Body of pancreas (tissue), 4 donors: ENCODE measurements around the gene C3orf18. TPM values are rescaled to one million over a fixed set of nuclear protein-coding genes. Genes with fewer than 3 reads are reported as not detected.
"Not testable (repeated sequence)": the region's sequence is repeated elsewhere in the genome, so short reads cannot be mapped to it uniquely, and the experiment has no call there.

Experiments
- ATAC-seq: fragments of 150-250 bp; one replicate; pipeline ENCODE4 v1.9.1; 2016
- DNase-seq, 4 donors: peaks; one replicate each; pipeline ENCODE4 v3.0.0-alpha.2; 2019
- H3K27ac ChIP-seq, 4 donors: fragments of 200-600 bp; sonication (generic); 1 replicate in 3 of 4; 2 replicates in 1 of 4; pipeline versions ENCODE4 v1.5.1 to v1.6.1; 2016 to 2019; ENCODE audit warnings: mild to moderate bottlenecking in 1 of 4, mixed read lengths in 1 of 4, moderate library complexity in 1 of 4
- H3K27me3 ChIP-seq, 2 donors: fragments of 200-600 bp; sonication (generic); one replicate each; pipeline ENCODE4 v1.6.0; 2016; ENCODE audit warnings: mild to moderate bottlenecking in 1 of 2
- H3K36me3 ChIP-seq, 2 donors: fragments of 200-600 bp; sonication (generic); replicated peaks in 1 of 2; 2 replicates each; pipeline ENCODE4 v1.5.1; 2016; ENCODE audit warnings: low read depth in 2 of 2; ENCODE audit not compliant: insufficient read depth in 1 of 2
- H3K4me1 ChIP-seq: fragments of 200-600 bp; sonication (generic); one replicate; pipeline ENCODE4 v1.6.0; 2016
- H3K4me3 ChIP-seq, 2 donors: fragments of 200-600 bp; sonication (generic); 1 replicate in 1 of 2; 2 replicates in 1 of 2; pipeline ENCODE4 v1.5.1; 2016 to 2019
- H3K9me3 ChIP-seq, 3 donors: fragments of 200-600 bp; sonication (generic); 1 replicate in 2 of 3; 2 replicates in 1 of 3; pipeline ENCODE4 v1.5.1; 2016
- POLR2A ChIP-seq, 3 donors: fragments of 450-650 bp; IDR thresholded peaks; one replicate each; pipeline ENCODE4 v1.6.1; 2016; ENCODE audit warnings: antibody characterized with exemption in 3 of 3, mild to moderate bottlenecking in 2 of 3
- WGBS, 2 donors: methylation state at CpG; one replicate each; pipeline ENCODE4 v1.1.5; 2017; 5-methylcytosine and 5-hydroxymethylcytosine counted together
- intact Hi-C: fragments of 100-400 bp; cut with DNase I; formaldehyde crosslinking; loops from one replicate; pipeline ENCODE4 v1.15.1; 2023
- total RNA-seq, 2 donors: library from RNA; depleted of rRNA; stranded (reverse); fragments of >200 nt; gene quantifications; one replicate each; pipeline ENCODE4 v1.1.0, GENCODE V29; 2016
- TF ChIP-seq, protein P1 (sequence below), 7 experiments: fragments of 450-650 bp in 4 of 7; fragments of 200-600 bp in 3 of 7; sonication (generic) in 3 of 7; IDR thresholded peaks; one replicate each; pipeline ENCODE4 v1.5.1; 2016 to 2019; ENCODE audit warnings: antibody characterized with exemption in 7 of 7

C3orf18 gene
- total RNA-seq, 2 donors from 2014 or later: 6.3 to 11.4 TPM

DNA sequence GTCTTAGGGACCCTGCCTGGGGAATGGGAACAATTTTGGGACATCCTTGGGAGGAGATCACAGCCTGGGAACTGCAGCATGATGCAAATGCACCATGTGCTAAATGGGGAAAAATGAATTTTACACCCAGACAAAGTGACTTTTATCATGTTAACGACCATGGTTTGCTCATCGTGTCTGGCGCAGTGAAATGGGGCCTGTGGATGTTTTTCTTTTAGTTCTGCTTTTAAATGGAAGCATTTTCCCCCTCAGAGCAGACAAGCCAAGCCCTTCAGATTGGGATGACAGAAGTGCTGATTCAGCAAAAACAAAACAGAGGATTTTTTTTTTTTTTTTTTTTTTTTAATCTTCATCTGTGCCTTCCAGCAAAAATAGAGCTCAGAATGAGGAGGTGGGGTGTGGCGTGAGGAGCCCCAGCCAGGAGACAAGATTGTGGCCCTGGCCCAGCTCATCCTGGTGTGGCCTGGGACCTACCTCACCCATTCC is 49.8 kb downstream of the C3orf18 start:
- H3K27me3 ChIP-seq: no peaks in the 10 kb centered on the region
- no peaks in the 10 kb centered on the region for H3K9me3 ChIP-seq
- H3K36me3 ChIP-seq: no peaks in the 10 kb centered on the region
- intact Hi-C loops: no loop called here
- WGBS, 2 donors: 81 to 89% methylated on average over 4 of the region's 4 CpGs
- ATAC-seq: no peak
- no peaks in the 10 kb centered on the region for H3K4me1 ChIP-seq
- TF ChIP-seq, protein P1, sequence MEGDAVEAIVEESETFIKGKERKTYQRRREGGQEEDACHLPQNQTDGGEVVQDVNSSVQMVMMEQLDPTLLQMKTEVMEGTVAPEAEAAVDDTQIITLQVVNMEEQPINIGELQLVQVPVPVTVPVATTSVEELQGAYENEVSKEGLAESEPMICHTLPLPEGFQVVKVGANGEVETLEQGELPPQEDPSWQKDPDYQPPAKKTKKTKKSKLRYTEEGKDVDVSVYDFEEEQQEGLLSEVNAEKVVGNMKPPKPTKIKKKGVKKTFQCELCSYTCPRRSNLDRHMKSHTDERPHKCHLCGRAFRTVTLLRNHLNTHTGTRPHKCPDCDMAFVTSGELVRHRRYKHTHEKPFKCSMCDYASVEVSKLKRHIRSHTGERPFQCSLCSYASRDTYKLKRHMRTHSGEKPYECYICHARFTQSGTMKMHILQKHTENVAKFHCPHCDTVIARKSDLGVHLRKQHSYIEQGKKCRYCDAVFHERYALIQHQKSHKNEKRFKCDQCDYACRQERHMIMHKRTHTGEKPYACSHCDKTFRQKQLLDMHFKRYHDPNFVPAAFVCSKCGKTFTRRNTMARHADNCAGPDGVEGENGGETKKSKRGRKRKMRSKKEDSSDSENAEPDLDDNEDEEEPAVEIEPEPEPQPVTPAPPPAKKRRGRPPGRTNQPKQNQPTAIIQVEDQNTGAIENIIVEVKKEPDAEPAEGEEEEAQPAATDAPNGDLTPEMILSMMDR (IDR thresholded peaks at IDR 0.05): no peak
- TF ChIP-seq POLR2A (IDR thresholded peaks at IDR 0.05): no peak
- no peak overlapping the region for H3K4me3 ChIP-seq
- H3K27ac ChIP-seq: no peak overlapping the region
- no peak for DNase-seq

DNA sequence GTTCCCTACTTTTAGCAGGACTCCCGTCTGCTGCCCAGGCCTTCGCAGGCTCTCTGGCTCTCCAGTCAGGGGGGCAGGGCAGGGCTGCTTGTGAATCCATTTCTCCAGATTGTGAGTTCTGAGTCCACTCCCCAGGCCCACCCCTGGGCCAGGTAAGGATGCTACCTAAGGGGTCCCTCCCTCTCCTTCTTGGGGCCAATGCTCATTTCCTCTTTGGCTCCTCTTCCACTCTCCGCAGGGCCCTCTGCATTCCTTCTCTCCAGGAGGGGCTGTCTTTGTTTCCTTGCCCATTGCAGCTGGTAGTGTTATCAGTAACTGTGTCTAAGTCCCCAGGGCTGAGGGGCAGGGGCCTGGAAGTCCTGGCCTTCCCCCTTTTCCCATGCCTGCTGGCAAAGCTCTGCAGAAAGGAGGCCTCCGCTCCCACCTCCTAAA is 51.1 kb downstream of the C3orf18 start:
- H3K4me3 ChIP-seq: no peak overlapping the region
- no peak for DNase-seq

DNA sequence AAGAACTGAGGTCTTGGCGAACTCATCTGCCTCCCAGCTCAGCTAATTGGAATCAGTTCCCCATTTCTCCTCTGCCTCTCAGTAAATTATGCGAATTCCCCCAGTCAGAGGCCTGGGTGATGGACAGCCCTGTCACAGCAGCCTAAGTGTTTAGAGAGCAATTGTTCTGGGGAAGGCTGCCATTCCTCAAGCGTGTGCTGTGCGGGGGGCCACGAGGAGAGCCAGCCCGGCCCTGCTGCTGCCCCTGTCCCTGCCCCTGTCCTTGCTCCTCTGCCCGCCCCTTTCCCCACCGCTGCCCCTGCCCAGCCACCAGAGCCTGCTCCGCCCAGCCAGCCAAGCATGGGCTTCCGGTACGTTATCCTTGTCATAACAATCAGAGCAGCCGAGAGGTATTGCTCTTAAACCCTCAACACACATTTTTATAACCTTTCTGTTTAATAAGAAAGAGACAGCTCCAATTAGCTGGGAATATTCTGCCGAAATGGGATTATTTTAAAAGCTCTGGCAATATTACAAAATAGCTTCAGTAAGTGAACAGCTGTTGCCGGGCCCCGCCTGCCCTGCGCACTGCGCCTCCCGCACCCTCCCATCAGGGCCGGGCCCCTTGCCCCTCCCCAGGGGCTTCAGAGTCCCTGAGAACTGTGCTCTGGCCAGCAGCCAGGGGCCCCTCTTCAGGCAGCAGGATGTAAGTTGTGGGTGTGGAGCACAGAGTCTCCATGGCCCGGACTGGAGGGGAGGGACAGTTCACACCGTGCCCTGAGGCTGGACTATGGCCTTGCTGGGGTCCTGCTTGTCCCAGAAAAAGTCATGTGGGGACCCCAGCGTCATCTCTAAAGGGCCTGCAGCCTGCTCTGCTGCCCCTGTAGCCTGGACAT is 51.7 kb downstream of the C3orf18 start:
- peak in 2 of 4 donors; percentile 13 to 27 for DNase-seq
- no peak overlapping the region for H3K27ac ChIP-seq
- H3K9me3 ChIP-seq: no peaks in the 10 kb centered on the region
- H3K36me3 ChIP-seq: no peaks in the 10 kb centered on the region
- 49 to 68% methylated on average over 21 to 22 of the region's 22 CpGs for WGBS, 2 donors
- TF ChIP-seq, protein P1 (IDR thresholded peaks at IDR 0.05): no peak
- no peak for TF ChIP-seq POLR2A (IDR thresholded peaks at IDR 0.05)
- intact Hi-C loops: no loop called here
- no peak for ATAC-seq
- no peaks in the 10 kb centered on the region for H3K4me1 ChIP-seq
- no peak overlapping the region for H3K4me3 ChIP-seq
- no peaks in the 10 kb centered on the region for H3K27me3 ChIP-seq

More for the DNA sequence above, 51.1 kb downstream of the C3orf18 start:
- H3K27me3 ChIP-seq: no peaks in the 10 kb centered on the region
- no peaks in the 10 kb centered on the region for H3K36me3 ChIP-seq
- no peaks in the 10 kb centered on the region for H3K4me1 ChIP-seq
- 89 to 94% methylated on average over 1 to 4 of the region's 4 CpGs for WGBS, 2 donors
- intact Hi-C loops: no loop called here
- no peak for ATAC-seq
- TF ChIP-seq, protein P1 (IDR thresholded peaks at IDR 0.05): no peak
- no peak for TF ChIP-seq POLR2A (IDR thresholded peaks at IDR 0.05)
- H3K27ac ChIP-seq: no peak overlapping the region
- no peaks in the 10 kb centered on the region for H3K9me3 ChIP-seq

DNA sequence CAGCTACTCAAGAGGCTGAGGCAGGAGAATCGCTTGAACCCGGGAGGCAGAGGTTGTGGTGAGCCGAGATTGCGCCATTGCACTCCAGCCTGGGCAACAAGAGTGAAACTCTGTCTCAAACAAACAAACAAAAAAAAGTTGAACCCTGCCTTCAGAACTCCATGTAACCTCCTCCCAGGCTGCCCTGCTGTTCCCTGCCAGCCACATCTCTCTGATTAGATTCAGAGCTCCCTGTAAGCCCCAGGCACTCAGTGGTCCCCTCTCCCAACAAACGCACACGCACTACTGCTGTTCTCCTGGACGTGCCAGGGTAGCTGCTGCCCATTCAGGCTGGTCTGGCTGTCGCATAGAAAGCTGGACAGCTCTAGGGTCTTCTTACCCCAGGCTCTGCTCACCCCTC is 54.6 kb downstream of the C3orf18 start:
- DNase-seq, H3K4me3 ChIP-seq, H3K36me3 ChIP-seq, H3K4me1 ChIP-seq, ATAC-seq, intact Hi-C loops, H3K27ac ChIP-seq, H3K27me3 ChIP-seq, H3K9me3 ChIP-seq: not testable (repeated sequence)
- WGBS, 2 donors: 81 to 82% methylated on average over 8 of the region's 8 CpGs

DNA sequence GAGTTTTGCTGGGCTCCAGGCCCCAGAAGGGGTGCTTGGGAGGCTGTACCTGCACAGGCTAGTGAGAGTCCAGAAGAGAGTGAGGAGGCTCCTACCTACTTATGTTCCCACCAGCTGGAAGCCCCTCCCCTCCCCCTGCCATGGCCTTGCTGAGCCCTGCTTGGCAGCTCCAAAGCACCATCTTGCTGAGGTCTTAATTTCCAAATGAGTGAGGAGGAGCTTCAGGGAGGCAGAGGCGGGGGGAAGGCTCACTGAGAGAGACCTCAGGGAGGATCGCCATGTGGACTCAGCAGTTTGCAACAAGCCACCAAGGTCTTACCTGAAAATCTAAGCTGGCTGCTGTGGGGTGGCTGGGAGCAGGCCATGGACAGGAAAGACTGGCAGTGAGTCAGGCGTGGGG is 55.4 kb downstream of the C3orf18 start:
- DNase-seq: no peak
- H3K36me3 ChIP-seq: no peaks in the 10 kb centered on the region
- no peaks in the 10 kb centered on the region for H3K9me3 ChIP-seq
- no peaks in the 10 kb centered on the region for H3K4me1 ChIP-seq
- 78 to 89% methylated on average over 3 of the region's 3 CpGs for WGBS, 2 donors
- TF ChIP-seq, protein P1 (IDR thresholded peaks at IDR 0.05): no peak
- TF ChIP-seq POLR2A (IDR thresholded peaks at IDR 0.05): no peak
- H3K4me3 ChIP-seq: no peak overlapping the region
- ATAC-seq: no peak
- no peak overlapping the region for H3K27ac ChIP-seq
- intact Hi-C loops: no loop called here
- H3K27me3 ChIP-seq: no peaks in the 10 kb centered on the region
